CD4-positive, alpha-beta T cell (primary cell): ENCODE measurements around the gene TNS3. TPM values are rescaled to one million over a fixed set of nuclear protein-coding genes. Genes with fewer than 3 reads are reported as not detected.

Experiments used
- ATAC-seq: fragments of 200-7000 bp; cut with Tn5 transposase; one replicate; pipeline ENCODE4 v1.10.0; 2022; ENCODE audit warnings: mild to moderate bottlenecking; ENCODE audit not compliant: poor library complexity
- CTCF ChIA-PET: fragments of 350-600 bp; sonication (Branson Sonifier 250); formaldehyde crosslinking; loops from one replicate; lab custom pipeline; 2021; ENCODE audit warnings: antibody characterized with exemption, inconsistent platforms; lab: Charles Lee
- POLR2A ChIA-PET: fragments of 350-600 bp; sonication (Branson Sonifier 250); formaldehyde crosslinking; loops from one replicate; lab custom pipeline; 2021; ENCODE audit warnings: antibody characterized with exemption, inconsistent platforms; lab: Charles Lee
- DNase-seq, 14 experiments: peaks; one replicate each; pipeline ENCODE4 v3.0.0-alpha.2; 2013 to 2020; ENCODE audit warnings: mixed read lengths in 2 of 14
- H3K27ac ChIP-seq, 2 donors: one replicate each; pipeline versions ENCODE4 v1.5.1 to v1.7.0; 2013; ENCODE audit warnings: low read length in 2 of 2, low read depth in 1 of 2, mild to moderate bottlenecking in 1 of 2
- H3K27me3 ChIP-seq, 2 experiments: 1 replicate in 1 of 2; 2 replicates in 1 of 2; pipeline versions ENCODE4 v1.6.1 to v1.7.0; 2013; ENCODE audit warnings: low read length in 2 of 2, control low read depth in 1 of 2, mild to moderate bottlenecking in 1 of 2, moderate library complexity in 1 of 2; ENCODE audit not compliant: insufficient read depth in 2 of 2, control insufficient read depth in 1 of 2
- H3K36me3 ChIP-seq: one replicate; pipeline ENCODE4 v1.6.1; 2013; ENCODE audit warnings: low read length, control low read depth; ENCODE audit not compliant: insufficient read depth
- H3K4me1 ChIP-seq: one replicate; pipeline ENCODE4 v1.6.1; 2013; ENCODE audit warnings: low read length, control low read depth; ENCODE audit not compliant: insufficient read depth
- H3K4me3 ChIP-seq: one replicate; pipeline ENCODE4 v1.5.1; 2013; ENCODE audit warnings: mild to moderate bottlenecking, low read length, moderate library complexity
- H3K9me3 ChIP-seq, 2 experiments: 1 replicate in 1 of 2; 2 replicates in 1 of 2; pipeline versions ENCODE4 v1.6.1 to v1.7.0; 2013; ENCODE audit warnings: low read length in 2 of 2, mild to moderate bottlenecking in 2 of 2, control low read depth in 1 of 2, moderate library complexity in 1 of 2; ENCODE audit not compliant: control insufficient read depth in 1 of 2, insufficient read depth in 1 of 2
- H3K27ac Mint-ChIP-seq: one replicate; pipeline ENCODE4 v1.8.0; 2020; ENCODE audit warnings: mixed read lengths
- H3K27me3 Mint-ChIP-seq: one replicate; pipeline ENCODE4 v1.8.0; 2021; ENCODE audit warnings: mixed read lengths
- H3K36me3 Mint-ChIP-seq: one replicate; pipeline ENCODE4 v1.8.0; 2021; ENCODE audit warnings: low read depth, mixed read lengths
- H3K4me1 Mint-ChIP-seq: one replicate; pipeline ENCODE4 v1.8.0; 2021; ENCODE audit warnings: low read depth, mixed read lengths
- H3K4me3 Mint-ChIP-seq: one replicate; pipeline ENCODE4 v1.8.0; 2020; ENCODE audit warnings: mild to moderate bottlenecking, mixed read lengths
- H3K9me3 Mint-ChIP-seq: one replicate; pipeline ENCODE4 v1.8.0; 2020; ENCODE audit warnings: mixed read lengths
- intact Hi-C, 2 experiments: fragments of 100-400 bp; cut with DNase I in 1 of 2; cut with micrococcal nuclease in 1 of 2; formaldehyde crosslinking; loops; one replicate each; pipeline versions ENCODE4 v1.15.1 to v1.9.0; 2023 to 2025; cut with DNase I, micrococcal nuclease
- total RNA-seq, 174 experiments: library from RNA in 2 of 174; stranded (reverse) in 2 of 174; gene quantifications; one replicate each; pipeline ENCODE4 v1.2.3 and lab custom pipeline; 2021 to 2026
- TF ChIP-seq, protein P1 (sequence below): fragments of 200-600 bp; IDR thresholded peaks from one replicate; pipeline ENCODE4 v1.8.0; 2022; ENCODE audit warnings: antibody characterized with exemption, mild to moderate bottlenecking

TNS3 gene
- total RNA-seq, 2 experiments from 2014 or later, result 0.16 to 0.47 TPM

DNA sequence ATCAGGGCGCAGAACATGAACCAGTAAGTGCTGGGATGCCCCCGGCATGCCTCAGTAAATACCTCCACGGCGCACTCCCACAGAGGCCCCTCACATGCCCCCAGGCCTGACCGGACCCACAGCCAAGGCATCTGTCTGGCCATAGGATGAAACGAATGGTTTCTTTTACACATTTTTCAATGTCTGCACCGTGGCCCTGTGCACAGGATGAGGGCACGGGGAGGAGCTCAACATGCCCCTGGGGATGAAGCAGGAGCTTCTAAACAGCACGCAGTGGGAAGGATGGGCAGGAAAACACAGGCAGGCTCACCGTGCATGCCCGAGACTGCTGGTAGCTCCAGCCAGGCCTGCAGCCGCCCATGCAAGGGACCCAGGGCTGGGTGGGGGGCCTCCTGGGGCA is 283.3 kb downstream of the TNS3 start:
- Histone ChIP-seq H3K4me3 (no peak overlapping the region), H3K27ac (no peak overlapping the region), H3K9me3 (peaks cover 0 to 23% of the 10 kb centered on the region in 2 experiments), H3K4me1 (no peaks in the 10 kb centered on the region), H3K36me3 (no peaks in the 10 kb centered on the region), H3K27me3 (no peaks in the 10 kb centered on the region)
- Mint-ChIP-seq H3K27me3 (no peaks in the 10 kb centered on the region), H3K27ac (no peak overlapping the region), H3K4me1 (no peaks in the 10 kb centered on the region), H3K4me3 (no peak overlapping the region), H3K9me3 (no peaks in the 10 kb centered on the region), H3K36me3 (no peaks in the 10 kb centered on the region)
- CTCF ChIA-PET, result no interaction called here
- POLR2A ChIA-PET, result no interaction called here
- intact Hi-C loops, result no loop called here
- DNase-seq (no peak), ATAC-seq (no peak)
- TF ChIP-seq, protein P1, sequence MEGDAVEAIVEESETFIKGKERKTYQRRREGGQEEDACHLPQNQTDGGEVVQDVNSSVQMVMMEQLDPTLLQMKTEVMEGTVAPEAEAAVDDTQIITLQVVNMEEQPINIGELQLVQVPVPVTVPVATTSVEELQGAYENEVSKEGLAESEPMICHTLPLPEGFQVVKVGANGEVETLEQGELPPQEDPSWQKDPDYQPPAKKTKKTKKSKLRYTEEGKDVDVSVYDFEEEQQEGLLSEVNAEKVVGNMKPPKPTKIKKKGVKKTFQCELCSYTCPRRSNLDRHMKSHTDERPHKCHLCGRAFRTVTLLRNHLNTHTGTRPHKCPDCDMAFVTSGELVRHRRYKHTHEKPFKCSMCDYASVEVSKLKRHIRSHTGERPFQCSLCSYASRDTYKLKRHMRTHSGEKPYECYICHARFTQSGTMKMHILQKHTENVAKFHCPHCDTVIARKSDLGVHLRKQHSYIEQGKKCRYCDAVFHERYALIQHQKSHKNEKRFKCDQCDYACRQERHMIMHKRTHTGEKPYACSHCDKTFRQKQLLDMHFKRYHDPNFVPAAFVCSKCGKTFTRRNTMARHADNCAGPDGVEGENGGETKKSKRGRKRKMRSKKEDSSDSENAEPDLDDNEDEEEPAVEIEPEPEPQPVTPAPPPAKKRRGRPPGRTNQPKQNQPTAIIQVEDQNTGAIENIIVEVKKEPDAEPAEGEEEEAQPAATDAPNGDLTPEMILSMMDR, result no peak

DNA sequence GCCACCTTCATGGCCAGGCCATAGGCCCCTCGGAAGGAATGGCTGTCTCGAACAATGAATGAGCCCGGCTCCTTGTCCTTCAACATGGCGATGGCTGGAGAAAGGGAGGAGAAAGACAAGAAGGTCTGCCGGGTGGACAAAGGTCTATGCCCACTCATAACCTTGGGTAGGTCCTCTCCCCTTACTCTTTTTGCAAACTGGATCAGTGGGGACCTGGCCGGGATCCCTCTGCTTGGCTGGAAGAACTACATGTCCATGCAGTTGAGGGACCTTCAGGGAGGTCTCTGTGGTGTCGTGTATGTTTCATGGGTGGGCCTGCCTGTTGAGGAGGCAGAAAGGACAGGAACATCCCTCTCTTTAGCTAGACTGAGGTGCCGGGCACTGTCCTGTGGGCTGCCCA is 284.8 kb downstream of the TNS3 start:
- no peaks in the 10 kb centered on the region for H3K36me3 ChIP-seq
- intact Hi-C loops, result no loop called here
- Mint-ChIP-seq H3K4me3 (no peak overlapping the region), H3K27me3 (no peaks in the 10 kb centered on the region), H3K4me1 (no peaks in the 10 kb centered on the region), H3K9me3 (no peaks in the 10 kb centered on the region), H3K27ac (no peak overlapping the region), H3K36me3 (no peaks in the 10 kb centered on the region)
- POLR2A ChIA-PET, result no interaction called here
- H3K27me3 ChIP-seq, result no peaks in the 10 kb centered on the region
- CTCF ChIA-PET, result no interaction called here
- ATAC-seq, result no peak
- H3K4me1 ChIP-seq, result no peaks in the 10 kb centered on the region
- H3K4me3 ChIP-seq, result no peak overlapping the region
- no peak for DNase-seq
- H3K9me3 ChIP-seq, result peaks cover 0 to 14% of the 10 kb centered on the region in 2 experiments
- TF ChIP-seq, protein P1, result no peak
- no peak overlapping the region for H3K27ac ChIP-seq

DNA sequence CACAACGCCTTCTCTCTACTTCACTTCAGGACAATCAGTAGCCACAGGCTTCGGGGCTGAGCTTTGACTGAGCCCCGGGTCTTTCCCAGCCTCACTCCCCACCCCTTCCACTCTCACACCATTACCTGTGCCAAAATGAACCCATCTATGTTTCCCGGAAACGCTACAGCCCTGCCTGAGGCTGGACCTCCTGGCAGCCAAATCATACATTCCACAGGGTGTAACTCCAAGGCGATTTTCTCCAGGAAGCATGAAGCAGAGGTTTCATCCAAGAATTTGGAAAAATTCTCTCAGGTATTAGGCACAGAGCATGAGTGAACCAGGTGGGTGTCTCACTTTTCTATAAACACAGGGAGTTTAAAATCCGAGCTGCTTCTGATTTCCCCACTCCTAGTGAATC is 286.3 kb downstream of the TNS3 start:
- POLR2A ChIA-PET, result no interaction called here

More for the DNA sequence above, 286.3 kb downstream of the TNS3 start:
- peaks cover 0 to 14% of the 10 kb centered on the region in 2 experiments for H3K9me3 ChIP-seq
- no peaks in the 10 kb centered on the region for H3K36me3 Mint-ChIP-seq
- no peak overlapping the region for H3K27ac Mint-ChIP-seq
- ATAC-seq (no peak), DNase-seq (no peak)
- H3K4me3 ChIP-seq, result no peak overlapping the region
- H3K4me1 Mint-ChIP-seq, result no peaks in the 10 kb centered on the region
- intact Hi-C loops, result no loop called here
- H3K4me3 Mint-ChIP-seq, result no peak overlapping the region
- H3K4me1 ChIP-seq, result no peaks in the 10 kb centered on the region
- H3K27ac ChIP-seq, result no peak overlapping the region
- no peaks in the 10 kb centered on the region for H3K36me3 ChIP-seq
- TF ChIP-seq, protein P1, result no peak
- CTCF ChIA-PET, result no interaction called here
- no peaks in the 10 kb centered on the region for H3K27me3 ChIP-seq
- H3K27me3 Mint-ChIP-seq, result no peaks in the 10 kb centered on the region
- no peaks in the 10 kb centered on the region for H3K9me3 Mint-ChIP-seq
